Fibroblast of peridontal ligament (primary cell): ENCODE measurements around the gene DAB2.
A peak's percentile ranks its signal among the peaks of the same experiment; 100 is the strongest.

Source experiments
- DNase-seq: peaks from one replicate; pipeline ENCODE4 v3.0.0-alpha.2; 2010; ENCODE audit errors: extremely low read depth

Gene DAB2

GRCh38 chr5:39448506-39449128, 23.8 kb upstream of the DAB2 start:
- DNase-seq: no peak

- no peak for DNase-seq
Measured at GRCh38 chr5:39447968-39448367, 23.2 kb upstream of the DAB2 start.

GRCh38 chr5:39447059-39447458, 22.3 kb upstream of the DAB2 start:
- DNase-seq: peak; percentile 85

- DNase-seq: no peak
Measured at GRCh38 chr5:39446231-39446630, 21.5 kb upstream of the DAB2 start.

- DNase-seq: no peak
Measured at GRCh38 chr5:39443911-39444310, 19.1 kb upstream of the DAB2 start.

GRCh38 chr5:39442991-39443390, 18.2 kb upstream of the DAB2 start:
- DNase-seq: no peak

GRCh38 chr5:39441838-39442237, 17.1 kb upstream of the DAB2 start:
- no peak for DNase-seq

GRCh38 chr5:39440958-39441624, 16.3 kb upstream of the DAB2 start:
- peak; percentile 40 for DNase-seq

- no peak for DNase-seq
Measured at GRCh38 chr5:39440192-39440957, 15.6 kb upstream of the DAB2 start.

GRCh38 chr5:39439582-39440162, 14.9 kb upstream of the DAB2 start:
- DNase-seq: no peak

GRCh38 chr5:39437467-39437866, 12.7 kb upstream of the DAB2 start:
- DNase-seq: no peak

GRCh38 chr5:39433848-39434247, 9.1 kb upstream of the DAB2 start:
- no peak for DNase-seq

- DNase-seq: peak; percentile 55
Measured at GRCh38 chr5:39432696-39433530, 8.1 kb upstream of the DAB2 start.

- DNase-seq: no peak
Measured at GRCh38 chr5:39430461-39430860, 5.7 kb upstream of the DAB2 start.

GRCh38 chr5:39428640-39429039, 3.9 kb upstream of the DAB2 start:
- no peak for DNase-seq

GRCh38 chr5:39427633-39428032, 2.9 kb upstream of the DAB2 start:
- DNase-seq: no peak

GRCh38 chr5:39427229-39427628, 2.4 kb upstream of the DAB2 start:
- DNase-seq: peak; percentile 74

GRCh38 chr5:39426746-39427105, 1.9 kb upstream of the DAB2 start:
- peak; percentile 43 for DNase-seq

- DNase-seq: peak; percentile 17
Measured at GRCh38 chr5:39426051-39426745, 1.4 kb upstream of the DAB2 start.

GRCh38 chr5:39423331-39423751, 1.4 kb downstream of the DAB2 start:
- DNase-seq: no peak

GRCh38 chr5:39422728-39423285, 2.0 kb downstream of the DAB2 start:
- DNase-seq: peak; percentile 32
